PC-9 (cell line): ENCODE data around the gene HRH1.

Experiments used
- EZH2 ChIP-seq: fragments of 200-600 bp; sonication (generic); IDR thresholded peaks from 2 replicates; pipeline ENCODE4 v1.8.0; 2017; ENCODE audit warnings: antibody characterized with exemption, low read depth
- TF ChIP-seq, protein P1 (sequence below): fragments of 200-600 bp; sonication (generic); conservative IDR thresholded peaks from 2 replicates; pipeline ENCODE4 v1.6.1; 2017; ENCODE audit warnings: mixed run types, antibody characterized with exemption, mild to moderate bottlenecking, moderate library complexity

DNA sequence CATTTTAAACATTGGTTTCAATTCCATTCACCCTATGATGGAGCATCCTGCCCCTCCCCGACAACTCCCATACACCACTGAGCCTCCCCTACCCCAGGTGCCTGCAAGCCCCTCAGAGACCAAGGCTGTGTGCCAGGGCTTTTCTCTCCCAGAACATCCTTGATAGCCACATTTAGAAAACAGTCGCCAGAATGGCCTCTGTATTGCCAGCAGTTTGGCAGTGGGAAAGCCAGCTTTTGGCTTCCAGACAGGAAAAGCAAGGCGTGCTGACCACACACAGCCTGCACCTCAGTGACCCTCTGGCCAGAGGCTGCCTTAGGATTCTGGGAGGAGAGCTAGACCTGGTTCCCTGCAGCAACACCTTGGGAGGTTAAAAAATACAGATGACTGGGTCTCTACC, 18.2 kb upstream of the HRH1 start:
- TF ChIP-seq, protein P1, sequence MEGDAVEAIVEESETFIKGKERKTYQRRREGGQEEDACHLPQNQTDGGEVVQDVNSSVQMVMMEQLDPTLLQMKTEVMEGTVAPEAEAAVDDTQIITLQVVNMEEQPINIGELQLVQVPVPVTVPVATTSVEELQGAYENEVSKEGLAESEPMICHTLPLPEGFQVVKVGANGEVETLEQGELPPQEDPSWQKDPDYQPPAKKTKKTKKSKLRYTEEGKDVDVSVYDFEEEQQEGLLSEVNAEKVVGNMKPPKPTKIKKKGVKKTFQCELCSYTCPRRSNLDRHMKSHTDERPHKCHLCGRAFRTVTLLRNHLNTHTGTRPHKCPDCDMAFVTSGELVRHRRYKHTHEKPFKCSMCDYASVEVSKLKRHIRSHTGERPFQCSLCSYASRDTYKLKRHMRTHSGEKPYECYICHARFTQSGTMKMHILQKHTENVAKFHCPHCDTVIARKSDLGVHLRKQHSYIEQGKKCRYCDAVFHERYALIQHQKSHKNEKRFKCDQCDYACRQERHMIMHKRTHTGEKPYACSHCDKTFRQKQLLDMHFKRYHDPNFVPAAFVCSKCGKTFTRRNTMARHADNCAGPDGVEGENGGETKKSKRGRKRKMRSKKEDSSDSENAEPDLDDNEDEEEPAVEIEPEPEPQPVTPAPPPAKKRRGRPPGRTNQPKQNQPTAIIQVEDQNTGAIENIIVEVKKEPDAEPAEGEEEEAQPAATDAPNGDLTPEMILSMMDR: no peak
- no peak for TF ChIP-seq EZH2
